Measurements from ENCODE around the gene RAG2. TPM values are rescaled to one million over a fixed set of nuclear protein-coding genes. Genes with fewer than 3 reads are reported as not detected.

Gene RAG2
- total and polyA plus RNA-seq, 2 of the 4 experiments (the other 2 are of a cell fraction), result not detected

DNA sequence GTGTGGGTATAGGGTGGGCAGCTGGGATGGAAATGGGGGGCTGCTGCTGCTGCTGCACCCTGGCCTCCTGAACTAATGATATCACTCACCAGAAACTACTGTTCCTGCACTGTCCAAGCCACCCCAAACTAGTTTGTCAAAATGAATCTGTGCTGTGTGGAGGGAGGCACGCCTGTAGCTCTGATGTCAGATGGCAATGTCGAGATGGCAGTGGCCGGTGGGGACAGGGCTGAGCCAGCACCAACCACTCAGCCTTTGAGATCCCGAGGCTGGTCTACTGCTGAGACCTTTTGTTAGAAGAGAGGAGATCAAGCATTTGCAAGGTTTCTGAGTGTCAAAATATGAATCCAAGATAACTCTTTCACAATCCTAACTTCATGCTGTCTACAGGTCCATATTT lies 28.9 kb downstream of the RAG2 start:
- no peak overlapping the region for H2AK5ac ChIP-seq (ENCODE audit: low read depth, low read length)
- TF ChIP-seq RAD21 (IDR thresholded peaks at IDR 0.05; ENCODE audit: low read length) (no peak), USF2 (IDR thresholded peaks at IDR 0.05; ENCODE audit: low read depth, low read length) (no peak), ELK1 (IDR thresholded peaks at IDR 0.05; ENCODE audit: borderline replicate concordance, low read depth, low read length) (no peak), CEBPB (IDR thresholded peaks at IDR 0.05; ENCODE audit: low read depth, low read length) (no peak), MAZ (IDR thresholded peaks at IDR 0.05; ENCODE audit: borderline replicate concordance, low read depth, low read length) (no peak), RFX5 (IDR thresholded peaks at IDR 0.05; ENCODE audit: low read depth, low read length) (no peak), RCOR1 (IDR thresholded peaks at IDR 0.05; ENCODE audit: insufficient replicate concordance, low read length) (no peak), CHD1 (IDR thresholded peaks at IDR 0.05; ENCODE audit: low read depth, low read length) (no peak), BHLHE40 (IDR thresholded peaks at IDR 0.05; ENCODE audit: low read depth, low read length) (no peak), FOS (IDR thresholded peaks at IDR 0.05; ENCODE audit: low read depth, low read length) (no peak), SMC3 (IDR thresholded peaks at IDR 0.05; ENCODE audit: low read depth, low read length) (no peak), NFE2L2 (IDR thresholded peaks at IDR 0.05; ENCODE audit: low read depth, low read length) (no peak), CTCF (conservative IDR thresholded peaks at IDR 0.05; ENCODE audit: low read depth, low read length) (no peak), MAFK (IDR thresholded peaks at IDR 0.05; ENCODE audit: low read depth, low read length) (no peak), POLR2A (IDR thresholded peaks at IDR 0.05; ENCODE audit: low read depth, low read length) (no peak), MXI1 (IDR thresholded peaks at IDR 0.05; ENCODE audit: borderline replicate concordance, low read depth, low read length) (no peak)
- no peak overlapping the region for H3K56ac ChIP-seq (ENCODE audit: extremely low read depth, insufficient read depth, low read length)
- H4K20me1 ChIP-seq (ENCODE audit: insufficient read depth, low read length), result no peaks in the 10 kb centered on the region
- H3K23ac ChIP-seq (ENCODE audit: low read depth, low read length), result no peak overlapping the region
- no TSS peak for BruUV-seq (replicated peaks)
- H3K9me3 ChIP-seq (ENCODE audit: control insufficient read depth, insufficient read depth, low read length), result no peaks in the 10 kb centered on the region
- H3K14ac ChIP-seq (replicated peaks; ENCODE audit: low read depth, low read length), result no peak overlapping the region
- H3K79me1 ChIP-seq (ENCODE audit: low read depth in 1 of 2, low read length in 2 of 2), result no peaks in the 10 kb centered on the region
- no peak overlapping the region for H3K18ac ChIP-seq (ENCODE audit: low read depth, low read length)
- no peak overlapping the region for H2BK120ac ChIP-seq (ENCODE audit: low read depth, low read length)
- H3K27ac ChIP-seq (ENCODE audit: insufficient read depth, low read length), result no peak overlapping the region
- H3K9ac ChIP-seq (ENCODE audit: low read depth, low read length), result no peak overlapping the region
- no peak overlapping the region for H4K91ac ChIP-seq (ENCODE audit: insufficient read depth, low read depth, low read length)
- no peak overlapping the region for H3K4me3 ChIP-seq (ENCODE audit: insufficient read depth, low read depth, low read length)
- dilution Hi-C loops (cut with HindIII; ENCODE audit: low sequenced_read_pairs, unreplicated experiment), result no loop called here
- H4K5ac ChIP-seq (ENCODE audit: low read depth, low read length), result no peak overlapping the region
- ChIA-PET POLR2A (ENCODE audit: unreplicated experiment) (no interaction called here), CTCF (interaction anchor here (1.1 kb wide), 1 partner anchor 178 kb away, joined by 4 read pairs; no protein-coding TSS in a partner anchor)
- H2BK20ac ChIP-seq (ENCODE audit: low read depth, low read length), result no peak overlapping the region
- H4K8ac ChIP-seq (ENCODE audit: low read depth in 2 of 2, low read length in 2 of 2), result no peak overlapping the region
- ATAC-seq (ENCODE audit: low read depth), result no peak
- no peak overlapping the region for H3K4ac ChIP-seq (ENCODE audit: low read depth, low read length)
- in situ Hi-C loops (cut with MboI; ENCODE audit: low sequenced_read_pairs), result no loop called here
- no peak for DNase-seq
- intact Hi-C loops (cut with micrococcal nuclease), result no loop called here
- H3K36me3 ChIP-seq (ENCODE audit: control insufficient read depth, insufficient read depth, low read length), result no peaks in the 10 kb centered on the region
- H2BK5ac ChIP-seq (ENCODE audit: low read depth, low read length, poor library complexity, severe bottlenecking), result no peak overlapping the region
- H3K27me3 ChIP-seq (ENCODE audit: control insufficient read depth, insufficient read depth, low read length), result peaks cover 26% of the 10 kb centered on the region
- H3K4me1 ChIP-seq (ENCODE audit: control insufficient read depth, insufficient read depth, low read length), result no peaks in the 10 kb centered on the region
- H2AK9ac ChIP-seq (replicated peaks; ENCODE audit: low read depth, low read length, poor library complexity), result peak overlapping the region; percentile 57
- H2BK15ac ChIP-seq (ENCODE audit: low read depth, low read length), result no peak overlapping the region
- no peak overlapping the region for H3K4me2 ChIP-seq (ENCODE audit: low read depth, low read length)
- WGBS, 2 experiments (ENCODE audit: extremely low coverage in 2 of 2, insufficient read length in 1 of 2), result no CpG with 5 or more reads among the region's 4 CpGs
- peak overlapping the region; percentile 8 for H2AFZ ChIP-seq (replicated peaks; ENCODE audit: low read length, poor library complexity)
- H3K9me1 ChIP-seq (ENCODE audit: insufficient read depth, low read length), result no peaks in the 10 kb centered on the region
